Ishikawa (cell line): Measurements from ENCODE around the gene BACH2.

ENCODE experiments used
- CREB1 ChIP-seq: IDR thresholded peaks from 2 replicates; pipeline ENCODE4 v1.6.1; 2012; ENCODE audit warnings: low read depth
- EGR1 ChIP-seq: IDR thresholded peaks from 2 replicates; pipeline ENCODE4 v1.6.1; 2012
- EP300 ChIP-seq: IDR thresholded peaks from 2 replicates; pipeline ENCODE4 v1.6.1; 2012; ENCODE audit warnings: borderline replicate concordance
- FOXM1 ChIP-seq: IDR thresholded peaks from 2 replicates; pipeline ENCODE4 v1.6.1; 2012; ENCODE audit warnings: low read depth, borderline replicate concordance
- NFIC ChIP-seq: IDR thresholded peaks from 2 replicates; pipeline ENCODE4 v1.6.1; 2012
- REST ChIP-seq: IDR thresholded peaks from 2 replicates; pipeline ENCODE4 v1.6.1; 2012; ENCODE audit warnings: low read depth, mild to moderate bottlenecking
- TAF1 ChIP-seq: IDR thresholded peaks from 2 replicates; pipeline ENCODE4 v1.6.1; 2012; ENCODE audit warnings: low read depth, mild to moderate bottlenecking

- TF ChIP-seq FOXM1, result no peak
- no peak for TF ChIP-seq NFIC
- TF ChIP-seq TAF1, result no peak
- TF ChIP-seq CREB1, result no peak
- TF ChIP-seq EGR1, result no peak
- TF ChIP-seq REST, result no peak
- no peak for TF ChIP-seq EP300
Measured at GRCh38 chr6:90039911-90040310, 256.7 kb downstream of the BACH2 start.
